Measurements from ENCODE around the gene S100A10.

- TF ChIP-seq EZH2 (IDR thresholded peaks at IDR 0.05; ENCODE audit: borderline replicate concordance, low read depth, low read length, severe bottlenecking) = no peak
- no peak for TF ChIP-seq CTCF (IDR thresholded peaks at IDR 0.05; ENCODE audit: borderline replicate concordance, extremely low read depth, low read length, poor library complexity, severe bottlenecking)
These were observed 27.6 kb downstream of the S100A10 start for GRCh38 chr1:151966061-151966460.
